H7 (cell line): Measurements from ENCODE around the gene ST3GAL4. TPM values are rescaled to one million over a fixed set of nuclear protein-coding genes. Genes with fewer than 3 reads are reported as not detected.
A peak's percentile ranks its signal among the peaks of the same experiment; 100 is the strongest.

ENCODE experiments used
- DNase-seq: peaks from one replicate; pipeline ENCODE4 v3.0.0; 2012
- H3K27me3 ChIP-seq: 2 replicates; pipeline ENCODE4 v1.6.0; 2011; ENCODE audit warnings: mild to moderate bottlenecking, low read length; ENCODE audit not compliant: control insufficient read depth, insufficient read depth
- H3K36me3 ChIP-seq: replicated peaks from 2 replicates; pipeline ENCODE4 v1.5.1; 2011; ENCODE audit warnings: low read length; ENCODE audit not compliant: control insufficient read depth, insufficient read depth
- H3K4me3 ChIP-seq: 2 replicates; pipeline ENCODE4 v1.5.1; 2011; ENCODE audit warnings: low read depth, mild to moderate bottlenecking, control low read depth, low read length, moderate library complexity; ENCODE audit not compliant: insufficient read depth
- total RNA-seq: library from RNA; depleted of rRNA; stranded (reverse); fragments of >200 nt; shearing (Covaris generic); gene quantifications from 2 replicates; pipeline ENCODE4 v1.2.3, GENCODE V29; 2014

Gene ST3GAL4
- total RNA-seq, 1 experiment from 2014 or later = 16.0 TPM

GRCh38 chr11:126319374-126319740, 36.1 kb upstream of the ST3GAL4 start:
- H3K4me3 ChIP-seq = no peak overlapping the region
- no peaks in the 10 kb centered on the region for H3K36me3 ChIP-seq
- DNase-seq = peak; percentile 3
- no peaks in the 10 kb centered on the region for H3K27me3 ChIP-seq

- DNase-seq = no peak
- no peaks in the 10 kb centered on the region for H3K36me3 ChIP-seq
- no peaks in the 10 kb centered on the region for H3K27me3 ChIP-seq
- H3K4me3 ChIP-seq = no peak overlapping the region
Measured at GRCh38 chr11:126322996-126323395, 32.5 kb upstream of the ST3GAL4 start.

GRCh38 chr11:126327281-126328000, 28.0 kb upstream of the ST3GAL4 start:
- Histone ChIP-seq H3K4me3 (no peak overlapping the region), H3K36me3 (no peaks in the 10 kb centered on the region; the same call in 1 of the 2 replicates), H3K27me3 (no peaks in the 10 kb centered on the region)
- DNase-seq = no peak

GRCh38 chr11:126328001-126328390, 27.5 kb upstream of the ST3GAL4 start:
- Histone ChIP-seq H3K36me3 (no peaks in the 10 kb centered on the region; the same call in 1 of the 2 replicates), H3K27me3 (no peaks in the 10 kb centered on the region), H3K4me3 (no peak overlapping the region)
- peak; percentile 59 for DNase-seq

GRCh38 chr11:126328444-126328843, 27.0 kb upstream of the ST3GAL4 start:
- Histone ChIP-seq H3K36me3 (no peaks in the 10 kb centered on the region; the same call in 1 of the 2 replicates), H3K27me3 (no peaks in the 10 kb centered on the region), H3K4me3 (no peak overlapping the region)
- peak; percentile 50 for DNase-seq

- Histone ChIP-seq H3K36me3 (no peaks in the 10 kb centered on the region; the same call in 1 of the 2 replicates), H3K4me3 (no peak overlapping the region), H3K27me3 (no peaks in the 10 kb centered on the region)
- DNase-seq = no peak
Measured at GRCh38 chr11:126328938-126329643, 26.4 kb upstream of the ST3GAL4 start.

GRCh38 chr11:126329644-126330211, 25.8 kb upstream of the ST3GAL4 start:
- H3K4me3 ChIP-seq = no peak overlapping the region
- no peak for DNase-seq
- H3K36me3 ChIP-seq = no peaks in the 10 kb centered on the region; the same call in 1 of the 2 replicates
- H3K27me3 ChIP-seq = no peaks in the 10 kb centered on the region

GRCh38 chr11:126331286-126331685, 24.2 kb upstream of the ST3GAL4 start:
- no peak overlapping the region for H3K4me3 ChIP-seq
- H3K36me3 ChIP-seq = peaks cover 1% of the 10 kb centered on the region
- no peaks in the 10 kb centered on the region for H3K27me3 ChIP-seq
- DNase-seq = no peak

GRCh38 chr11:126332221-126332711, 23.2 kb upstream of the ST3GAL4 start:
- Histone ChIP-seq H3K4me3 (no peak overlapping the region), H3K27me3 (no peaks in the 10 kb centered on the region)
- no peak for DNase-seq

GRCh38 chr11:126333142-126333541, 22.3 kb upstream of the ST3GAL4 start:
- no peak for DNase-seq
- no peaks in the 10 kb centered on the region for H3K27me3 ChIP-seq
- H3K36me3 ChIP-seq = peaks cover 1% of the 10 kb centered on the region
- H3K4me3 ChIP-seq = no peak overlapping the region

More at GRCh38 chr11:126332221-126332711, 23.2 kb upstream of the ST3GAL4 start:
- peaks cover 1% of the 10 kb centered on the region for H3K36me3 ChIP-seq

GRCh38 chr11:126334659-126335462, 20.6 kb upstream of the ST3GAL4 start:
- peaks cover 2% of the 10 kb centered on the region for H3K36me3 ChIP-seq
- no peak overlapping the region for H3K4me3 ChIP-seq
- no peaks in the 10 kb centered on the region for H3K27me3 ChIP-seq
- DNase-seq = no peak

GRCh38 chr11:126335463-126335760, 20.1 kb upstream of the ST3GAL4 start:
- Histone ChIP-seq H3K4me3 (no peak overlapping the region), H3K27me3 (no peaks in the 10 kb centered on the region), H3K36me3 (peaks cover 2% of the 10 kb centered on the region)
- no peak for DNase-seq

GRCh38 chr11:126336138-126336541, 19.3 kb upstream of the ST3GAL4 start:
- DNase-seq = no peak
- Histone ChIP-seq H3K27me3 (no peaks in the 10 kb centered on the region), H3K4me3 (no peak overlapping the region), H3K36me3 (peaks cover 2% of the 10 kb centered on the region)

GRCh38 chr11:126336671-126337101, 18.8 kb upstream of the ST3GAL4 start:
- Histone ChIP-seq H3K36me3 (peaks cover 4% of the 10 kb centered on the region), H3K27me3 (no peaks in the 10 kb centered on the region), H3K4me3 (no peak overlapping the region)
- DNase-seq = peak; percentile 61
